ENCODE measurements around the gene MTIF2.
A peak's percentile ranks its signal among the peaks of the same experiment; 100 is the strongest.
"Not testable (repeated sequence)": the region's sequence is repeated elsewhere in the genome, so short reads cannot be mapped to it uniquely, and the experiment has no call there.

The MTIF2 gene

DNA sequence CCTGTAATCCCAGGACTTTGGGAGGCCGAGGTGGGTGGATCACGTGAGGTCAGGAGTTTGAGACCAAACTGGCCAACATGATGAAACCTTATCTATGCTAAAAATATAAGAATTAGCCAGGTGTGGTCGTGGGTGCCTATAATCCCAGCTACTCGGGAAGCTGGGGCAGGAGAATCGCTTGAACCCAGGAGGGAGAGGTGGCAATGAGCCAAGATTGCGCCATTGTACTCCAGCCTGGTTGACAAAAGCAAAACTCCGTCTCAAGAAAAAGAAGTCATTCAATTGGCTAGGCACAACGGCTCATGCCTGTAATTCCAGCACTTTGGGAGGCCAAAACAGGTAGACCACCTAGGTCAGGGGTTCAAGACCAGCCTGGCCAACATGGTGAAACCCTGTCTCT lies 27.4 kb downstream of the MTIF2 start:
- not testable (repeated sequence) for DNase-seq (ENCODE audit: low spot score)

DNA sequence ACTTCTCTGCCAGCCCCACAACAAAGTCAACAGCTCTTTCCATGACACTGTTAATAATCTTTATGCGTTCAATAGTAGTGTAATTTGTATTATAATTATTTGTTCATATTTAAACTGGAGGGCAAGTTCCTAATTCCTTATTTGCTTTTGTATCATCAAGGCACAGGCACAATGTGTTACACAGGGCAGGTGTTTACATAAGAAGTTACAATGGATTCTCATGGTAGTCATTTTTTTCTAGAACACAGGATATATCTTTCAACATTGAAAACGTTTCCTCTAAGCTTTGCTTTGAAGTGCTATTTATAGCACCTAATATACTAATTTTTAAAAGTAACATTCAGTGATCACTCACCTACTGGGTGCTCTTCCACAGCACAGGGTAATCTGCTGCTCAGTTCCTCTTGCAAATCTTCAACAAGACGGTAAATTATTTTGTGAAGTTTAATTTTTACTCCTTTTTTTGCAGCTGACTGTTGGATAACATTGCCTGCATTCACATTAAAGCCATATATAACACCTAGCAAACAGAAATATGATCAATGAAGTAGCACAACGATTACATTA lies 29.3 kb downstream of the MTIF2 start:
- DNase-seq (ENCODE audit: low spot score), result no peak

DNA sequence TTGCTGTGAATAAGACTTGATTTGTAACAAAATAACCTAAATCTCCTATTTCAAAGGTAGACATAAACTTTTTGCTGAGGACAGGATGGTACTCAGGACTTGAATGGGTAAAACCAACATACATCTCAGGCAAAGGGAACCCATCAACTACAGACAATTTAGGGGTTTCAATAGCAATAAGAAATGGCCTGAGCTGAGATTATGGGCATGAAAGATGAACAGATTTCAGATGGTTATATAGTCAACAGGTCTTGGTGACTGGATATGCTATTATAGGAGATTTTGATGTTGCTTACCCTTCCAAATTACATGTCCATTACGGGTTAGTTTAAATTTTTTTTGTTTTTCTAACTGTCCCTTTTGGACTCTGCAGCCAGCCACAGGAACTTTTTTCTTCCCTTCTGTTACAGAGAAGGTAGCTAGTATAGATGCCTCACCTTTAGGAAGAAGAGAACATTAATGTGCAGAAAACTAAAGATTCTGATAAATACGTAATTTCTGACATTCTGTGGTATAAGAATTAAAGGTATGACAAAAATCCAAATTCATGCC lies 32.0 kb downstream of the MTIF2 start:
- DNase-seq (ENCODE audit: low spot score), result no peak

DNA sequence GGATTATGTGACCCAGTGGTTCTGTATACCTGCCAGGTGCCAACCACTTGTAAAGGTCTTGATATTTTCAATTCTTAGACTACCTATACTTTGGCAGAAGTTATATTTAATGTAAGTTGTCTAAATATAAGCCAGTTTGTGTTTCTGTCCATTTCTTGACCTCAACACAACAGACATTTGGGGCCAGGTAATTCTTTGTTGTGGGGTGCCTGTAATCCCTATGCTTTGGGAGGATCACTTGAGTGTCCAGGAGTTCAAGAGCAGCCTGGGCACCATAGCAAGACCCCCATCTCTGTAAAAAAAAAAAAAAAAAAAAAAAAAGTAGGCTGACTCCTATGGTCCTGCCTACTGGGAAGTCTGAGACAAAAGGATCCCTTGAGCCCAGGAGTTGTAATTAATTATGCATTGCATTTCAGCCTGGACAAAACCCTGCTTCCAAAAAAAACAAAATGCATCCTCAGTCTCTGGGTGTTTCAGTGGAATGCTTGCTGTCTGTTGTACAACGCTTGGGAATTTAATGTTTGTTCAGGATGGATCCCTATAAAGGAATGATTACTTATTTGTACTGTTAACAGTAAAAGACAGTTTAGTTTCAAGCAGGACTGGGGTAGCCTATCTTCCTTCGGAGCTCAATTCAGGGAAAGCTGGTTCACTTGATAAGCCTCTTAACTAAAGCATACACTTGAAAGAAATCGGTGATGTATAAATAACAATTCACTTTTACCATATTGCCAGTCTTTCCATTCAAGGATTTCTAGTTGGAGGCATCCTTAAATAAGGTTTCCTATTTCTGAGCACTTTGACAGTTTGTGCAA lies 33.1 kb downstream of the MTIF2 start:
- no peak for DNase-seq (ENCODE audit: low spot score)

DNA sequence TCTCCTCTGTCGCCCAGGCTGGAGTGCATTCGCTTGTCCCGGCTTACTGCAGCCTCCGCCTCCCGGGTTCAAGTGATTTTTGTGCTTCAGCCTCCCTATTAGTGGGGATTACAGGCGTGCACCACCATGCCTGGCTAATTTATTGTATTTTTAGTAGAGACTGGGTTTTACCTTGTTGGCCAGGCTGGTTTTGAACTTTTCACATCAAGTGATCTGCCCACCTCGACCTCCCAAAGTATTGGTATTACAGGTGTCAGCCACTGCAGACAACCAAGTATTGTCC lies 35.4 kb downstream of the MTIF2 start:
- DNase-seq (ENCODE audit: low spot score), result no peak

DNA sequence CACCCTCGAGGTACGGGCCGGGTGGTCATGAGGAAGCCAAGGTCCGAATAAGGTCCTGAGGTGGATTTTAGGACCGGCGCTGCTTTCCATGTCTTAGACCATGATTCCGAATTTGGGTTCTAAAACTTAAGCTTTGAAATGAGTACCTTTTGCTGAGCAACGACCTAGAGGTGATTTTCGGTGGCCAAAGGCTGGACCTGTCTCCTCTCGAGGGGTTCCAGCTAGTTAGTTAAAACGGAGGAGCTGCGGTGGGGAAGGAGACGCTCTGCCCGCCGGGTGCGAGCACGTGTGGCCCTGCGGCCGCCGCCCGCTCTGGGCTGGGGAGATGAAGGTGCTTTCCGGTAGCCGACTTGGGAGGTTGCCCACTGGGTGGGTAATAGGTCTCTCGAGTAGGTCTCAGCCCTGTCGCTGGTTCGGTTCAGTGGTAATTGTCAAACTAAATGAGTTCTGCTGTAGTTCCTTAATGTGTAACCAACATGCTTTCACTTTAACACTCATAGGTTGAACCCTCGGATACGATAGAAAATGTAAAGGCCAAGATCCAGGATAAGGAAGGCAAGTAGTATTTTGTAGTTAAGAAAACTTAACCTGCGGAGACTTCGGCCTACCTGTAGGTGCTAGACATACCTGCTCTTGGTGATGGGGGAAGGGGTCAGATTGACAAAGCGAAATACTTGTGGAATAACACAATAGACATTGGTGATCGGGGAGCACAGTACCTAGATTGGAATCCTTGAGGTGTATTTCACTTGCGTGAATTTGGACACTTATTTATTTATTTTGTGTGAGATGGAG lies 36.0 kb downstream of the MTIF2 start:
- peak; percentile 39 for DNase-seq (ENCODE audit: low spot score)

DNA sequence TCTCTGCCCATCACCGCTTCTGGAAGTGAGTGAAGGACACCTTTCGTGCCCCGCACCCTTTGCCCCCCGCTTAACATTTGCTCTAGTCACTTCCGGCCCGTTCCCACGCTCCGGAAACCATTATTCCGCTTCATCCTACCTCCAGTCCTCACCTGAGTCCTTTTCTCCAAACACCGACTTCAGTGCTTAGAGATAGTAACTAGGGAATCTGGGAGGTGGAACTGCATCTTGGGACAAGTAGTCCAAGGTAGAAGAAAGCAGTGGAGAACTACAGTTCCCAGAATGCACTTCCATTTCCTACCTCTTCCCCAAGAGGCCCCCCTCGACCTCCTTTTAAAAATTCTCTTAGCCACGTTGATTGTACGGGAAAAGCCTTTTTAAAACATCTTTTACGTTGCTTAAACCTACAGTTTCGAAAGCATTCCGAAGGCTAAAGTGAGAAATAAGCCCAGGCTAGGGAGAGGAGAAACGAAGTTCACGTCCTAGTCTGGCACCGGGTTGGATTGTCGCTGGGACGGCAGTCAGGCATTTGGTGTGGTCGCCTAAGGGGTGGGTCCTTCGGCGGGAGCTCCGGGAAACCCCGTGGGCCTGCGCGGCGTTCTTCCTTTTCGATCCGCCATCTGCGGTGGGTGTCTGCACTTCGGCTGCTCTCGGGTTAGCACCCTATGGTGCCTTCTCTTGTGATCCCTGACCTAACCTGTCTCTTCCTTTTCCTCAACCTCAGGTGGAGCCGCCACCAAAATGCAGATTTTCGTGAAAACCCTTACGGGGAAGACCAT lies 36.8 kb downstream of the MTIF2 start, which contains the start of the genes CLHC1 and RPS27A:
TSS of gene CLHC1 (minus strand) at position 210 of the 779 bp plus-strand sequence. CDS start 9,882 bp downstream, outside the sequence.
TSS of gene RPS27A (plus strand) at position 605 of the 779 bp plus-strand sequence. CDS start at position 742, 137 bp downstream.
- peak; percentile 90 for DNase-seq (ENCODE audit: low spot score)

DNA sequence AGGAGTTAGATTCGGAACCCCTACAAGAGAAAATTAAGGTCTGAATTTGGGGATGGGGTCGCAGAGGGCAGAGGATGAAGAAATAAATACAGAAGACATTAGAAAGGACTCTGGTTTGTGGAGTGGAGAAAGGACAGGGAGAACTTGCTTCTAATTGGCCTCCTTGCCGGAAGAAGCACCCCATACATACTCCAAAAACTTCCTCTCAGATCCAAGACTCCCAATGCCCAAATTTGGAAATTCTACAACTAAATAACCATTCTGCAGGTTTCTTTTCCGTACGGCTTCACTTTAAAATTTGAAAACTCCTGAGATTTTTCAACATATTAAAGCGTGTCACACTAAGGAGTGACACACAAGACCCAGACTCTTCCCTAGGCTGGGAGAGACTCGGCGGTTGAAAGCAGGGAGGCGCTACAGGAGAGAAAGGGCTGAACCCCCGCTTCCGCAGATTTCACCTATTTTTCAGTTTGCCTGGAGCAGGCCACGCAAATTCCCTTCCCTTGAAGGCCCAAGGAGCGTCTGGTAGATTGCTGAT lies 37.4 kb downstream of the MTIF2 start:
- DNase-seq (ENCODE audit: low spot score), result no peak

DNA sequence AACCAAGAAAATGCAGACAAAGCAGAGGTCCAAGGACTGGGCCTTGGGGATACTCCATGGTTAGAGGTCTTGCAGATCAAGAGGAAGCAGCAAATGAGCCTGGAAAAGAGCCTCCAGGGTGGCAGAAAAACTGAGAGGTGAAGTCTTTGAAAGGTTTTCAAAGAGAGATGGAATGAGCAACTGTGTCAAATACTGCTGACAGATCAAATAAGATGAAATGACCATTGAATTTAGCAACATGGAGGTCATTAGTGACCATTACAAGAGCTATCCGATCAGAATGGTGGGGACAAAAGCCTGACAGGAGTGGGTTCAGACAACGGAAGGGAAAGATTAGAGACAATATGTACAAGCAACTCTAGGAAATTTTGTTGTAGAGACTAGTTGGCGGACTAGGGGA lies 38.5 kb downstream of the MTIF2 start:
- DNase-seq (ENCODE audit: low spot score), result no peak

DNA sequence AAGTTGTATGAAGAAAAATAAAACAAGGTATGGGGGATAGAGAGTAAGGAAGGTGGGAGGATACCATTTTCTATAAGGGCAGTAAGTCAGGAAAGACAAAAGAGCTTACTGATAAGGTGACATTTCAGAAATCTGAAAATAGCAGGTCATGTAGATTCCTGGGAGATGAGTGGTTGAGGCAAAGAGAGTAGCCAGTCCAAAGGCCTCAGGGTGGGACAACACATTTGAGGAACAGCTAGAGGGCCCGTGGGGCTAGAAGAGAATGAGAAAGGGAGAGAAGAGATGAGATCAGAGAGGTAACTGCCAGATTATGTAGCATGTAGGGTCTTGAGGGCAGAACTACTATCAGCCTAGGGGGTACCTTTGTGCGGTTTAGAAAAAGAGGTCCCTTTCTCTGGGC lies 39.8 kb downstream of the MTIF2 start:
- no peak for DNase-seq (ENCODE audit: low spot score)

DNA sequence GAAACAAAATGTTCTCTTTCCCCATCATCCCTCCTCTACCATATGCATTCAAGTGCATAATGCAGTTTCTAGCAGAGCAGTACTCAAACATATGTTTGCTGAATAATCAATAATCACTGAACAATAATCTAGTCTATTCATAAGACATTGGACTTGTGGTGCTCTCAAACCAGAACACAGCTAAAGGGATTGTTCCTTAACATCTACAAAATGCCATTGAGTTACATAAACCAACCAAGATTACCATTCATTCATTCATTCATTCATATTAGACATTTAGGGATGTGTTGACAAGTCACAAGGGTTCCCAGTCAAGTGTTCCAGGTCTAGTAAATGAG lies 40.8 kb downstream of the MTIF2 start:
- DNase-seq (ENCODE audit: low spot score), result no peak

DNA sequence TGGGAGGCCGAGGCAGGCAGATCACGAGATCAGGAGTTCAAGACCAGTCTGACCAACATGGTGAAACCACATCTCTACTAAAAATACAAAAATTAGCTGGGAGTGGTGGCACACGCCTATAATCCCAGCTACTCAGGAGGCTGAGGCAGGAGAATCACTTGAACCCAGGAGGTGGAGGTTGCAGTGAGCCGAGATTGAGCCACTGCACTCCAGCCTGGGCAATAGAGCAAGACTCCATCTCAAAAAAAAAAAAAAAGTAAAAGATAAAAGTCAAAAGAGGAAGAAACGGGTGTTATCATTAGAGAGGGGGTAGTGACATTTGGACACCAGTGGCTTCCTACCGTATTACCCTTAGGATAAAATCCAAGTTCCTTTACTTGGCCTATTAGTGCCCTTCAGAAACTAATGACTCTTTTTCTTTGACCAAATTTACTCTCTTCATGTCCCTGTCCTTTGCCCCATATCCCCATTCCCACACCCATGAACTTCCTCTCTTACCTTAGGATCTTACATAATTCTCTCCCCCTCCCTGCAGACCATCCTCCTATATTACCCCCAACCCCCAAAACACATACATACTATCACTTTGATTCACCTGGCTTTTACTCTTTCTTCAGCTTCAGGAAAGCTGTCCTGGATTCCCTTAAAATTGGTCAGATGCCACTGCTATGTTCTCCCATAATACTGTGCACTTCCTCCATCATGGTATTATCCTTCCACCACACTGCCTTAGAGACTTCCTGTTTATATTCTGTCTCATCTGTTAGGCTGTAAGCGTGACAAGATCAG lies 41.4 kb downstream of the MTIF2 start:
- peak; percentile 29 for DNase-seq (ENCODE audit: low spot score)

DNA sequence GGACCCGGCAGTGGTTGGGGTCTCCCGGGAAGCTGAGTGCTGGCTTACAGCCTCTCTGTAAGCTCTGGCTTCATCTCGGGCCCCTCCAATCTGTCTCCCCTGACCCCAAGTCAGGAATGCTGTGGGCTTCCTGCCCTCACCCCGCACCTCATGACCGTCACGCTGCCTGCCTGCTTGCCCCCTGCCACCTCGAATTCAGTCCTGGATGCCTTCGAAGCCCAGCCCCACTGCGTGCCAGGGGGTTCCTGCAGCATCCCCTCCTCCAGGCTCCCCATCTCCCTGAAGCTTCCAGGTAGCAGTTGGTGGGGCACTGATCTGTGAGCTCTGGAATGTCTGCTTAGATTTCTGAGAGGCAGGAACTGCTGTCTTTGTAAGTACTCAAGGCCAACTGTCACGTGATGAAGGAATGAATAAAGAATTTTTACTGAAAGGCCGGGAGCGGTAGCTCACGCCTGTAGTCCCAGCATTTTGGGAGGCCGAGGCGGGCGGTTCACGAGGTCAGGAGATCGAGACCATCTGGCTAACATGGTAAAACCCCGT lies 43.5 kb downstream of the MTIF2 start:
- DNase-seq (ENCODE audit: low spot score), result no peak

DNA sequence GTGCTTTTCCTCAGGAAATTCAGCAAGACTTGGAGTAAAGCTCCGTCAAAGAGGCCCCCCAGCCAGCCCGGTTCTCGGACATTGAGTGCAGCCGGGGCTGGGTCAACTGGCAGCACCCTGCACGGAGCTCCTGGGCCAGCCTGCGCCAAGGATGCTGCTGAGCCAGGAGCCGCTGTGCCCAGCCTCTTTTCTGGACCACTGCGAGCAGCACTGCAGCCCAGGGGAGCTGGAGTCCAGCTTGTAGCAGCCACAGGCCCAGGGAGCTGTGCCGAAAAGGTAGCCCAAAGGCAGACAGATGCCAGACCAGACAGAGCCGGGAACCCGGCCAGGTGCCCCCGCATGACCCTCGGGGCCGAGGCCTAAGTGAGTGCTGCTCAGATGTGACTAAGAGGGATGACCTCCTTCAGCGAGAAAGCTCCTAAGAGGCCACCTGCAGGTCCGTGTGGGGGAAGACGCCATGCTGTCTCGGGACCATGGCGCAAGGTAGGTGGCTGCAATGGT lies 44.2 kb downstream of the MTIF2 start:
- DNase-seq (ENCODE audit: low spot score), result no peak

DNA sequence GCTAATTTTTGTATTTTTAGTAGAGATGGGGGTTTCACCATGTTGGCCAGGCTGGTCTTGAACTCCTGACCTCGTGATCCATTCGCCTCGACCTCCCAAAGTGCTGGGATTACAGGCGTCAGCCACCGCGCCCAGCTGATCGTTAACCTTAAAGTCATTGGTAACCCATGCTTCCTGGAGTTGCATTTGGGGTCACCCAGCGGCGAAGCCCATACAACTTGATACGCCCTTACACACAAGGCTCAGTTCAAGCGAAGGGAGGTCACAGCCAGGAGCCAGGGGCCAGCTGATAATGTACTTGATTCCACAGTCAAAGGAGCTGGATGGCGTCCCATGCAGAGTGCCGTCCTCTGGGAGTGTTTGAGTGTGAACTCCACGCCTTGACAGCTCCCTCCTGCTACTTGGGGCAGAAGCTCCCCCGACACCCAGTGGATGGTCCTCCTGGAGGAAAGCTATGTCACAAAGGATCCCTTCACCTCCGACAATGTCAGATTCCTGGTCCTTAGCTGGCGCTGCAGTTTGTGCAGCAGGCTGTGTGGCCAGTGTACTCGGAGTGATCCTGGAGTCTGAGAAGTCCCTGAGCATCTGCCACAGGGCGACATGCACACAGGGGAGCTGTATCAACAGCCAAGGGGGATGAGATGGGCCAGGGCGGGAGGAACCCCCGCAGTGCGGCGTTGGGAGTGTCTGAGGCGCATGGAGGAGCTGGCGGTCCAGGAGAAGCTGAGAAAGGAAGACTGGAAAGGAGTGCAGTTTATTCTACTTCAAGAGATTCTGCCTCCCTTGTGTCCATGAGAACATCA lies 44.9 kb downstream of the MTIF2 start:
- DNase-seq (ENCODE audit: low spot score), result no peak

DNA sequence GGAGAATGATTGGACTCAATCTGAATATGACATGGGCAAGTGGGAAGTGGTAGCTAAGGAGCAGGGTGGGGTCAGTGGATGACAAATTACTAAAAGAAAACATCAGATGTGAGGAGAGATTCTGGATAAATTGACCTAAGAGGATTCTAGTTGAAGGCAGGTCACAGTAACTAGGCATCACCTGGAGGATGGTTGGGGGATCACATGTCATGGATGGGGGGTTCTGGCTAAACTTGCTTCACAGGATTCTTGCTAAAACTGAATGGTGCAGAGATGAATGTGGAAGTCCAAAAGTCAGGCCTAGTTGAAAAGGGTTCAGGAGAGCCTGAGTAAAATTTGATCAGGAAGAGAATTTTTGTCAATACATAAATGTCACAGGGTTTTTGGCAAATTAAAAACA lies 55.2 kb downstream of the MTIF2 start:
- DNase-seq (ENCODE audit: low spot score), result no peak

DNA sequence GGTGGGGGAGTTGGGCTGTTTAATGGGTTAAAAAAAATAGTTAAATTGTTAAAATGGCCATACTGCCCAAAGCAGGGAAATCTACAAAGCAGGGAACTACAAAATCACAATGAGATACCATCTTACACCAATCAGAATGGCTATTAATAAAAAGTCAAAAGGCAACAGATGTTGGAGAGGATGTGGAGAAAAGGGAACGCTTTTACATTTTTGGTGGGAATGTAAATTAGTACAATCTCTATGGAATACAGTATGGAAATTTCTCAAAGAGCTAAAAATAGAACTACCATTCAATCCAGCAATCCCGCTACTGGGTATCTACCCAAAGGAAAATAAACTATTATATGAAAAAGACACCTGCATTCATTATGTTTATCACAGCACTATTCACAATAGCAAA lies 64.1 kb downstream of the MTIF2 start:
- DNase-seq (ENCODE audit: low spot score), result no peak

DNA sequence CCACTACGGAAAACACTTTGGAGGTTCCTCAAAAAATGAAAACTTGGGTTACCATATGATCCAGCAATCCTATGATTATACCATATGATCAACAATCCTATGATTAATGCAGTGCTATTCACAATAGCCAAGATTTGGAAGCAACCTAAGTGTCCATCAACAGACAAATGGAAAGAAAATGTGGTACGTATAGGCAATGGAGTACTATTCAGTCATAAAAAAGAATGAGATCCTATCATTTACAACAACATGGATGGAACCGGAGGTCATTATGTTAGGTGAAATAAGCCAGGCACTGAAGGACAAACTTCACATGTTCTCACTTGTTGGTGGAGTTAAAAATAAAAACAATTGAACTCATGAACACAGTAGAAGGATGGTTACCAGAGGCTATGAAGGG lies 64.5 kb downstream of the MTIF2 start:
- no peak for DNase-seq (ENCODE audit: low spot score)

DNA sequence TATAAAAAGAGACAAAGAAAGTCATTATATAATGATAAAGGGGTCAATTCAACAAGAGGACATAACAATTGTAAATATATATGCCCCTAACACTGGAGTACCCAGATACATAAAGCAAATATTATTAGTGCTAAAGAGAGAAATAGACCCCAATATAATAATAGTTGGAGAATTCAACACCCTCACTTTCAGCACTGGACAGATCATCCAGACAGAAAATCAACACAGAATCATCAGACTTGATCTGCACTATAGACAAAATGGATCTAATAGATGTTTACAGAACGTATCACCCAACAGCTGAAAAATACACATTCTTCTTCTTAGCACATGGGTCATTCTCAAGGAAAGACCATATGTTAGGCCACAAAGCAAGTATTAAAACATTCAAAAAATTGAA lies 68.6 kb downstream of the MTIF2 start:
- DNase-seq (ENCODE audit: low spot score), result no peak

DNA sequence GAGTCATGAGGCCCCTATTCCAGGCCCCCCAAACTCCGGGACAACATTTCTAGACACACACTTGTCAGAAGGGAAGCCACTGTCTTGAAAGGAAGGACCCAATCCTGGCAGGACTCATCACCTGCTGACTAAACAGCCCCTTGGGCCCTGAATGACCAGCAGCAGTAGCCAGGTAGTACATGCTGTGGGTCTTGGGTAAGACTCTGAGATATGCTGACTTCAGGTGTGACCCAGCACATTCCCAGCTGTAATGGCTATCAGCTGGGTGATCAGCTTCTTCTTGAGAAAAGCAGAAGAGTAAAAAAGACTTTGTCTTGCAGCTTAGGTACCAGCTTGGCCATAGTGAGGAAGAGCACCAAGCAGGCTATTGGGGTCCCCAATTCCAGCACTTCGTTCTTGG lies 72.5 kb downstream of the MTIF2 start:
- no peak for DNase-seq (ENCODE audit: low spot score)
